Fibroblast of upper back skin (primary cell): ENCODE results near the gene SMAP2.

Source experiments
- DNase-seq: peaks from one replicate; pipeline ENCODE4 v3.0.0-alpha.2; 2013

SMAP2 gene

DNA sequence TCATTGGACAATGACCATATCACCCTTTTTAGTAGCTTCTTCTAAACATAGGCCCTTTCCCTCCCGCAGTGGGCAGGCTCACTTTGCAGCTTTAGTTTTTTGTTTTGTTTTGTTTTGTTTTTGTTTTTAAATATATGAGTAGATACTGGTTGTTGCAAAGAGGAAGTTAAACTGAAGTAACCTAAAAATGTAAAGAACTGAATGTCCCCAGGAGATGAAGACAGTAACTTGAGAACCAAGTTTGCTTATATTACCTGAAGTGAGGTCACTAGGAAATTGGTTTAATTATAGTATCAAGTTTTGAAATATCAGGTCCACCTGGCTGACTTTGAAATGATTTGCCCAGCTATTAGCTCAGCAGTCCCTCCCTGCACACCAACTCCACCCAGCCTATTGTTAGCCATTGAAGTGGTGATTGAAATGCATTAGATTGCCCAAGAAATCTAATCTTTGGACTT, 18.2 kb downstream of the SMAP2 start:
- DNase-seq = no peak

DNA sequence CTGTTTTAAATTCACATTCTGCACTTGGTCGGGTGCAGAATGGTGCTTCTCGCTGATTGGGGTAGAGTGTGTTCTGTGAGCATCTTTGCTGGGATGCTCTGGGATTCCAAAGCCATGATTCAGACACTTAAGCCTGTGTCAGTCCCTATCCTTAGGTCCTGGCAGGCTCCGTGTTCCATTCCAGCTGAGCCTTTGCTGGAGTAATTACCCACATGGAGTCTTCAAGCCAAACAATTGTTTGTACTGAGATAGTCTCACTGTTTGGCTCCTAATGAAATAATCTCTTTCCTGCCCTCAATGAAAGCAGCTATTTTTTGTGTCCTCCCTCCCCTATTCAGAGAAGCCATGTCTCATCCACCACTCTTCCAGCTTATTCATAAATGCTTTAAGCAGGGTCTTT, 18.7 kb downstream of the SMAP2 start:
- DNase-seq = peak; percentile 85

DNA sequence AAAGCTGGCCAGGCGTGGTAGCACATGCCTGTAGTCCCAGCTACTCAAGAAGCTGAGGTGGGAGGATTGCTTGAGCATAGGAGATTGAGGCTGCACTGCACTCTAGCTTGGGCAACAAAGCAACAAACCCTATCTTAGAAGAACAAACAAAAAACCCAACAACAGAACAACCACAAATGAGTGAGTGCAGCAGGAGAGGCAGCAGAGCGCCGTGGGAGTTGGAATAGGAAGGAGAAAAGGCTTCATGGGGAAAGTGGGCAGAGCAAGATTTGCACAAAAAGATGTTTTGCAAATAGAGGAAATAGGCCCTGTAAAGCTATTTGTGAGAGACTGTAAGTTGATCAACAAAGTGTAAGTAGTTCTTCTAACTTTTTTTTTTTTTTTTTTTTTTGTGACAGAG, 19.6 kb downstream of the SMAP2 start:
- no peak for DNase-seq

DNA sequence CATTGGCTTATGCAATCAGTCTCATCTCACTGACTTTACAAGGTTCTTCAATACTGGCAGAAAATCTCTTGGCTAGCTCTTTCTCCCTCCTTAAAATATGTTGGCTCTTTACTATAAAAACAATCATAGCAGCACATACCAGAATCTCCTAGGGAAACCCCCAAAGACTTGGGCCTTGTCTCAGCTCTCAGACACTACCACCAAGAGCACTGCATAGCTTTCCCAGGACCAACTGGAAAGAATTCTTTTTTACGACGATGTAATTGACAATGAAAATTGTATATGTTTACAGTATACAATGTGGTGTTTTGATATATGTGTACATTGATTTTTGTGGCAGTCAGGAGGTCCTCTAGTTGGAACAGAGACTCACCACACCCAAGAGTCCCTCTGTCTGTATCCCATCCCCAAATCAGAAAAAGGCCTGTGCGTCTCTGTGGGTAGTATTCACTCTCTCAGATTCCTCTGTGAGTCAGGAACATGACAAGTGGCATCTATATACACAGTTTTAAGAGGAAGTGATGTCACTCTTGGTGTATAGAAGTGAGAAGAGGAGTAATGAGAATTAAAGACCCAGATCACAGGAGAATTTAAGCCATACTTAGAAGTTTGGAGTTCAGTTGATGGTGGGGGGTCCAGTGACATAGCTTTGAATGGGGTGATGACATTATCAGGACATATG, 21.1 kb downstream of the SMAP2 start:
- DNase-seq = peak; percentile 41

DNA sequence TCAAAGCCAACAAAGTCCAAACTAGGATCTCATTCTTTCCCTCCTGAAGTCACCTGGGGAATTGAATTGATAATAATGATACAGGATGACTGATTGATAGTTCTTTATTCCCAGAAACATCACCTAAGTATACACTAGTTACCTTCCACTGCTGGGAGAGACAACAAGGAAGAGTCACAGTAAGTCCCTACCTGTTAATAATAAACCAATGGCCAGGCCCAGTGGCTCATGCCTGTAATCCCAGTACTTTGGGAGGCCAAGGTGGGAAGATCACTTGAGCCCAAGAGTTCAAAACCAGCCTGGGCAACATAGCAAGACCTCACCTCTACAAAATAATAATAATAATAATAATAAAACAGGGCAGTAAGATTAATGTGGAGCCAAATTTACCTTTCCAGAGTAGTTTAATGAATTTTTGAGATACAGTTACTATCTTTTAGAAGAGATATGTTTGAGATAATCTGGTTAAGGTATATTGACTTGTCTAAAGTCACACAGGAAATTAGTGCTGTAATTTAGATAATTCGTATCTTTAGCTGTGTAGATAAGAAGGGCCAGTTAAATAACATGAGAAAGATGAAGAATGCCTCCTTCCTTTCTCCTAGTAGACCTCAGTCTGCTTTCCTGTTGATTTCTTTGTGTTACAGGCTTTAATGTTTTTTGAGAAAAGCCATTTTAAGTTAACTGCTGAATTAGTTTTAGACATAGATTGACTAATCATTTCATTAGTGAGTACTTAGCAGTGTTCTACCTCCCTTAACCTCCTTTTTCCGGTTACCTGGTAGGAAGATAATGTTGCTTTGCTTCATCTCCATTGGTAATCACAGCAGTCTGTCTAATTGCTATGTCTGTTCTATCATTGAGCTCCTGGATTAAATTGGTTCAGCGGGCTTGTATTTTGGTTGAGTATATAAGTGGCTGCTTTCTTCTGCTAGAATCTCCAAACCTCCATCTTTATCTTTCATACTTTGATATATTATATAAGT, 22.0 kb downstream of the SMAP2 start:
- DNase-seq = no peak

DNA sequence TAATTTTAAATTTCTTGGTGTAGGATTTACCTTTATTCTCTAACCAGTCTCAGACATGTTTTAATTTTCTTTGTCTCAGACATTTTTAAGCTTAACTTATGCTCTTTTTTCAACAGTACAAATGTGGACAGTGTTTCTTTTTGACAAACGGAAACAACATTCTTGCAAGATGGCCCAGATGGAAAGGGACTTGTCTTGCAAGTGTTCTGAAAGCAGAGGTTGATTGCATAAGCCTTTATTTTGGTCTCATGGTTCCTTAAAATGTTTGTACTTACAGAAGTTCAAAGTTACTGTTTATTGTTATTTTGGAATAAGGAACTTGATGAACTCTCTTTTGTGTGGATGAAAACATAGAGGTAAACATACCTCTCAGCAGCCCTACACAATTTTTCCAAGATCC, 22.9 kb downstream of the SMAP2 start:
- no peak for DNase-seq

DNA sequence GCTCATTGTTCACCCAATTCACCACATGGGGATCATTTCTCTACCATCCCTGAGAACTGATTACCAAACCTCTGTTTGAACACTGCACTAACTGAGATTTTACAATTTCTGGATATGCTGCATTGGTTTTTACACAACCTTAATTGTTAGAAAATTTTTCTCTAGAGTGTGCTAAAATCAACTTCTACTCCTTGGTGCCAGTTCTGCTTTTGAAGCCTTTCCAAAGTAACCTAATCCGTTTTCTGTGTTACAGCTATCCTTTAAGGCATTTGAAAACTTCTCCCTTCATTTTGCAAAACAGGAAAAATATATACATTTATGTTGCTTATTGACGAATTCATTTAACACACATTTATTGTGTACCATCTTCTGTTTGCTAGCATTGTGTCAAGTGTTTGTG, 23.7 kb downstream of the SMAP2 start:
- no peak for DNase-seq

DNA sequence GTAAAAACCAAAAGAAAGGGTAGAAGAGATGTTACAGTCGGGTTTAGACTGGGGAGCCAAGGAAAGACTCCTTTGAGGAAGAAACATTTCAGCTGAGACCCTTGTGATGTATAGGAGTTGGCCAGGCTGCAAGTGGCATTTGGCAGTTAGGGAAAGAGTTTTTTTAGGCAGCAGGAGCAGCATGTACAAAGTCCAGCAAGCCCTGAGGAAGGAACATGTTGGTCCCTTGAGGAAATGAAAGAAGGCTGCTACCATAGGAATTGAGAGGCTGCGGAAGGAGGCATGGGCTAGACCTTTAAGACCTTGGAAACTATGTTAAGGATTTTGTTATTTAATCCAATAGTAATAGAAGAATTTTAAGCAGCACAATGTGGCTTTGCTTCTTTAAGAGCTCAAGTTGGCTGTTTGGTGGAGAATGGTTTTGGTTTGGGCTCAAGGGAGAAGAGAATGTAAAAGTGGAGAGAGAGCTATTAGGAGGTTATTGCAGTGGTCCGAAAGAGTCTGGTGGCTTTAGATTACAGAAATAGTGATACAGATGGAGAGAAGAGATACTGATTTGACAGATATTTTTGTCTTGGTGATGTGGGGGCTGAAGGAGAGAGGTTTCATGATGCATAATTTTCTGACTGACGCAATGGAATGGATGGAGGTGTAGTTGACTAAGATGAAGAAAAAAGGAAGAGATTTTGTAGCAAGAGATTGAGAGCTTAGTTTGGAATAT, 26.6 kb downstream of the SMAP2 start:
- DNase-seq = no peak

DNA sequence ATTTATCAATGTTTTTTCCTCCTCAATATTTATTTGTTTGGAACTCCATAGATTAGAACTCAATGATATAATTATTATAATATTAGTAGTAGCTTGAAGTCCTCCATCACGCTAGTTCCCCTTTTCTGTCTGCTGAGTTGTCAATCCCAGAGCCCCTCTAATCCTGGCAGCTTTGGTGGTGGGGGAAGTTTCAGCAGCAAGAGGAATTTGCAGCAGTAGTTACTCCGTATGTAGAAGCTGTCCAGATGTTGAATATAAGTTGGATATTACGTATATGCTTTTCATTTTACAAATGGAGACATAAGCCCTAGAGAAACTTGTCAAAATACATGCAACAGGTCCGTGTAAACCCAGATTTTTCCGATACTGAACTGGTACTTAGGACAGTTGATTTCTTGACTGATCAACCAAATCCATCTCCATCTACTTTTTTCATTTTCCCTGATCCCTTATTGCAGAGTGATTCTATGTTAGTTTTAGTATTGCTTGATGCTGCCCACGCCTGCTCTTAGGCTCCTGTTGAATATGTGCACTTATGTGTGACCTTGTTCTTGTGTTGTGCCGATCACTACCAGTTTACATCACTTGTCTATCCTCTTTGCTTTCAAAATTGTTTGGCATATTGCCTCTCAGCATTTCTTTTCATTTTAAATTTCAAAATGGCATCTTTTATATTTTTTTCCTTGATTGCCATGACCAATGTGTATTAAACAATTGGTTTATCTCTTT, 28.1 kb downstream of the SMAP2 start:
- no peak for DNase-seq

DNA sequence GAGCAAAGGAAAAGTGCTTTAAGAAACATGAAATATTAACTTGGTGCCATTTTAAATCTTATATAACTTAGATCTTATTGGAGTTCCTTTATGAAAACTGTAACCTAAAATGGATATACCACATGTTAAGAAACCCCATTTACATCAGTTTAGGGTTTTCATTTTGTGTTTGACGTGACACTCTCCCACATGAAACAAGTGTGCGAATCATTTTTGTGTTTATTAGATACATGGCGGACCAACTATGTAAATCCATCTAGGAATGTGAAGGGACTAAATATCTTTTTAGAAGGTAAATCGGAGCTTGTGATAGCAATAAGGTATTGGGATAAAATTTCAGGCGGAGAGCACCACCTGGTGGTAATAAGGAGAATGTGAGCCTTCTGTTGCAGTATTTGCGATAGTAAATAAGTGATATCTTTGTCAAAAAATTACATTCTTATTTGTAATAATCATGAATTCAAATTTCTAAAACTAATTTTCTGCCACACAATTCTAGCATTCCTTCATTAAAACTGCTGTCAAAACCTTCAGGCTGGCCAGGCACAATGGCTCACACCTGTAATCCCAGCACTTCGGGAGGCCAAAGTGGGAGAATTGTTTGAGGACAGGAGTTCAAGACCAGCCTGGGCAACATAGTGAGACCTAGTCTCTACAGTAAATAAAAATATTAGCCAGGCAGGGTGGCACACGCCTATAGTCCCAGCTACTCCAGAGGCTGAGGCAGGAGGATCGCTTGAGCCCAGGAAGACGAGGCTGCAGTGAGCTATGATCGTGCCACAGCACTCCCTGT, 31.3 kb downstream of the SMAP2 start:
- DNase-seq = peak; percentile 65

DNA sequence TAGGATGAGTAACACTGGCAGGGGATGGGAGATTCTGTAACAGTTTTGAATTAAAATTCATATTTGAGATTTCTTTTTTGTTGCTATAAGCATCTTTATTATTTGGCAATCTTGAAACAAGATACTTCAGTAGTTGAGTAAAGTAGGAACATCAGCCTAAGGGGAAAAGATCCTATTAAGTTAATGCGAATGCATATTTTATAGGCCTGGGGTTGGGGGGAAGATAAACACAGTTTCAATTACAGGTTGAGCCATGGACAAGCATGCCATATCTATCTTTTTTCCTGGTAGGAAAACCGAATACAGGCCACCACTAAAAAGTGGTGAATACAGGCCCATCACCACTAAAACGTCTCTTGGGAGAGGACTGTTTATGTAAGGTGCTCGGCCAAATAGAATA, 32.3 kb downstream of the SMAP2 start:
- DNase-seq = no peak

DNA sequence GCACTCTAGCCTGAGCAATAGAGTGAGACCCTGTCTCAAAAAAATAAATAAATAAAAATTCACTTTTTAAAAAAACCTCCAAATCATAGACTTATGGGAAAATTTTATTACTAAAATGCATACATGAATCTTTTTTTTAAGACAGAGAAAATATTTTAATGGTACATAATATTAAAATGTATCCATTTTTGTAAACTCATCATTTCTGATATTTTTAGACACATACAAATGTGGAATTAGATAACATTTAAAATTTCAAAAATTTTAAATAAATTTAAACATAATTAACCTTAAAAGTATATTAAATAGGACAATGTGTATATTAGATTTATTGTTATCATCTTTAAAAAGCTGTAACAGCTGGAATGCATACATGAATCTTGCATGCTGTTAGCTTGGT, 33.9 kb downstream of the SMAP2 start:
- DNase-seq = no peak

DNA sequence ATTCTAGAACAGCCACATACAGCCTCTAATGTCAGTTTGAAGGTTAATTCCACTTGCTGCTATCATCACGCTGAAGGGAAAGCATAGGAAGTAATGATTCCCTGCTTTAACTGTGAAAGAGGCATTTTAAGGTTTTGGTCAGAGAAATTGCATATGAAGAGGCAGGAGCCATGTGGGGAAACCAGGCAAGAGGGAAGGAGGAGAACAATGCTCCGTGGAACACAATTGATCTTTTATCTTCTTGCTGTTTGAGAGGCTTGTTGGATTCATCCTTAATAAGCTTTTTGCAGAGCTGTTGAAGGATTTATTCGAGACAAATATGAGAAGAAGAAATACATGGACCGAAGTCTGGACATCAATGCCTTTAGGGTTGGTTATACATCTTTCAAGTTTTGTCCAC, 35.9 kb downstream of the SMAP2 start:
- no peak for DNase-seq

DNA sequence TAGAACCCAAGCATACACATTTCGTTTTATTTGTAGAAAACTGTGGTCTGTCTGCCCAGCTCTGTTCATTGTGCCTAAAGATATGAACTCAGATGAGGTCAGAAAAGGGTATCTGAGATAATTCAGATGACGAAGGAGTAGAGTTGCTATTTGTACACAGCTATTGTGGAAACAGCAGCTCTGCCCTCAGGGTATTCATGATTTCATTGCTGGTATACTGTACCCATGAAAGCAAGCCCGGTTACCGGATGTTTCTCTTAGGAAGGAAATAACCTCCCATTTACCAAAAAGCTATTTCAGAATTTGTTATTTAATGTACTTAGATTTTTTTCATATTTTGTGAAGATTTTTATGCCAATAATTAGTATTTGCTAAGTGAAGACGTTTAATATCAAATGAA, 37.8 kb downstream of the SMAP2 start:
- DNase-seq = no peak

DNA sequence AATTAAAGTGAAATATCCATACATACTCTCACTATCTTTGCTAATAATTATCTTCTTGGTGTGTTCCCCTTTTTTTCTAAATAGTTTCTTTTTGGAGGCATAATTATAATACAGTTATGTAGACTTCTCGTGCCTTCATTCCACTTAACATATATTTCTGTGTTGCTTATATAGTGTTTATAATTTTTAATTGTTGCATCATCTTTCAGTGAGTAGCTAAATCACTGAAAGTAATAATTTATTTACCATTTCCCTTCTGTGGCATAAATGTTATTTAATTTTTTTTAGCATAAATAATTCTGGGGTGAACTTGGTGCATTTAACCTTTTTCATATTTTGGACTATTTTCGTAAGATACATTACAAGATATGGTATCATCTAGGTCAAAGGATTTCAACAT, 38.3 kb downstream of the SMAP2 start:
- DNase-seq = no peak

DNA sequence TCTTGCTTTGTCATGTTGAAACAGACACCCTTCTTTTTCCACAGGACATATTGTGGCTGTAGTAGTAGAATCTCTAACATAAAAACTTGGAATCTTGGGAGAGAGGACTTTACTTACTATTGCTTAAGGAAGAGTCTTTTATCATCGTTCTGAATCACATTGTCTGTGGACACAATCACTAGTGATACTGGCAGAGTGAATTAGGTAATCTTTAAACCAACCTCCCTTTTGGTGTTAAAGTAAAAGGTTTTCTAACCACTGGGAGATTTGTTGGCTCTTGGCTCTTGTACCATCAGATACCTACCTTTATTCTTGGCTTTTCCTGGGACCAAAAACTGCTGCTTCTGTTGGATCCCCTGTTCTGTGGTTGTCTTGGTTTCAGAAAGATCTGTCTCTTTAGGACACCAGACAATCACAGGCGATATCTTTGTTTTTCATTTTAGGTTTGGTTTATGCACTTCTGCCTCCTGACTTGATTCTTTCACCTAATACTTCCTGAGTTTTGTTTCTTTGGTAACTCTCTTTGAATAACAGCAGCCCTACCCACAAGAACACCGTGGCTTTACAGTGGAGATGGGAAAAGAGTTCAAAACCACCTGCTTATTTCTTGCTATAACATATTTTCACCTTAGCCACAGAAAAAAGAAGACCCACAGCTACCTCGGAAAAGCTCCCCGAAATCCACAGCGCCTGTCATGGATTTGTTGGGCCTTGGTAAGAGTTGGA, 40.2 kb downstream of the SMAP2 start:
- no peak for DNase-seq

DNA sequence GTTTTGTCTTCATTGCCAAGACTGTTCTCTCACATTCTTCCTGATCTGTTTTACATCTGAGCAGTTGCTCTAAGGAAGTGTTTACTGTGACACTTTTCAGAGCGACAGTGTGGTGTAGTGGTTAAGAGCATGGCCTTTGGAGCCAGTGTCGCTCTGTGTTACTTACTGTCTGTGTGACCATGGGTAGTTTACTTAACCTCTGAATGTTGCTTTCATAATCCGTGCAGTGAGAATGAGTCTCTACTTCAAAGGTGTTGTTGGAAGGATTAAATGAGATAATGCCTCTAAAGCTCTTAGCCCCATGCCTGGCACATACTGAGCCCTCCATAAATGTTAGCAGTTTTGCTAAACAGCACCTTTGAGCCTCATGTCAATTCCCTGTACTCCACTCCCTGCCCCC, 40.8 kb downstream of the SMAP2 start:
- DNase-seq = no peak

DNA sequence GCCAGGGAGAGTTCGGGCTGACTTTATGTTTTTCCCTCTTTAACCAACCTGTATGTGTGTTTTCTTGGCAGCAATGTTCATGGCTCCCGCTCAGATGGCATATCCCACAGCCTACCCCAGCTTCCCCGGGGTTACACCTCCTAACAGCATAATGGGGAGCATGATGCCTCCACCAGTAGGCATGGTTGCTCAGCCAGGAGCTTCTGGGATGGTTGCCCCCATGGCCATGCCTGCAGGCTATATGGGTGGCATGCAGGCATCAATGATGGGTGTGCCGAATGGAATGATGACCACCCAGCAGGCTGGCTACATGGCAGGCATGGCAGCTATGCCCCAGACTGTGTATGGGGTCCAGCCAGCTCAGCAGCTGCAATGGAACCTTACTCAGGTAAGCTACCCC, 43.2 kb downstream of the SMAP2 start:
- DNase-seq = no peak

DNA sequence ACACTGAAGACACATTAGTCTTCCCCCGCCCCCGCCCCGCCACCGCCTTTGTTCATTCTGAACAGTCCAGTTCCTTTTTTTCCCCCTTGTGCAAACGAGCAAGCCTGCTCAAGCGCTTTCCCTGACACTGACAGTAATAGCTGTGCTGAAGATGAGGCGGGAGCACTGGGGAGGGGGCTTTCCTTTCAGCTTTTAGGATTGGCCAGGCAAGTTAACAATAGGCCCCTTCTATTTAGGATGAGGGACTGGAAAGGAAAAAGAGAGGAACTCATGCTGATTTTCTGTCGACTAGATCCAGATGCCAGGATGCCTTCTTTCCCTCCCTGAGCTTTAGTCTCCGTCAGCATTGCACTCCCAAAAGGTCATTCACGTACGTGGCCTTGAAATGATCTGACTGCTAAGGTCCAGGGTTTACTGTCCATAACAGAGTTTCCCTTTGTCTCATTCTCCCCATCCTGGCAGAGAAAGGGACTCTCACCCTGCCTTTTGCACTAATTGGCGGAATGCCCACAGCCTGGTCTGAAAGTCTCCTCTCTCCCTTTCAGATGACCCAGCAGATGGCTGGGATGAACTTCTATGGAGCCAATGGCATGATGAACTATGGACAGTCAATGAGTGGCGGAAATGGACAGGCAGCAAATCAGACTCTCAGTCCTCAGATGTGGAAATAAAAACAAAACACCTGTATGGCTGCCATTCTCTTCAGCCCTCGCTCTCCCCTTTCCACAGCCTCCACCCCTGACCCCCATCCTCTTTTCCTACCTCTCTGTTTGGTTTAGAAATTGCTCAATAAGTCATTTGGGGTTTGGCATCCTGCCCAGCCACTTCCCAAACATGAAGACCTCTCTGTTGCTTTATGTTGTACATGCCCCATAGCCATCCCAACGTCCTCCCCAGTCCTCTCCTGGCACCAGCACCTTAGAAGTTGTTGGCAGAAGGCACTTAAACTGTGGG, 48.2 kb downstream of the SMAP2 start:
- DNase-seq = peak; percentile 37

DNA sequence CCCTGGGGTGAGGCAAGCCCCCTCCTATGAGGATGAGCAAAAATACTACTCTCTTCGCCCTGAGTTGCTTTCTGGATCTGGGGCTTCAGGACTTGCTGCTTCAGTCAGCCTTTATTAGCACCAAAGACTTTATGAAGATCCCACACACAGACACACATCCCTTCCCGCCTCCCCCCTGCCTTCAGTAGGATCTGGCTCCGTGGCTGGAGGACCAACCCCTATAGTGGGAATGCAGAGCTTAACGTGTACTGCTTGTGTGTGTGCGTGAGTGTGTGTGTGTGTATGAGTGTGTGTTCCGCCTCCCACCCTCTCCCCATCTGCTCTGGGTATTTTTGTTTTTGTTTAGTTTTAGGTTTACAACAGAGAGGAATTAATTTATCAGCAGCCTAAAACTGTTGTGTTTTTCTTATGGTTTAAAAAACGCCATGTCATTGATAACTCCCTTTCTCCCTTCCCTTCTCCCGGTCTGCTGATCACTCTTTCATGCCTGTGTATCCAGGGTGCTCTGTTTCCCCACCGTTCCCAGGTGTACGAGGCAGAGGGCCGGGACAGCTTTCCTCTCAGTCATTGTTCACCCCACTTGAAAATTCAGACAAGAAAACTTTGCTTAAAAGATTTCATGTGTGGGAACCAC, 49.2 kb downstream of the SMAP2 start:
- DNase-seq = no peak
